ENCODE data around the gene FHAD1. TPM values are rescaled to one million over a fixed set of nuclear protein-coding genes. Genes with fewer than 3 reads are reported as not detected.
"Not testable (repeated sequence)": the region's sequence is repeated elsewhere in the genome, so short reads cannot be mapped to it uniquely, and the experiment has no call there.

The FHAD1 gene
- polyA plus RNA-seq, 1 donor, result 2.1 TPM

GRCh38 chr1:15420853-15421465 lies 173.9 kb downstream of the FHAD1 start:
- DNase-seq, result no peak

- no peak for DNase-seq
Observed at GRCh38 chr1:15422871-15423270, 175.8 kb downstream of the FHAD1 start.

DNA sequence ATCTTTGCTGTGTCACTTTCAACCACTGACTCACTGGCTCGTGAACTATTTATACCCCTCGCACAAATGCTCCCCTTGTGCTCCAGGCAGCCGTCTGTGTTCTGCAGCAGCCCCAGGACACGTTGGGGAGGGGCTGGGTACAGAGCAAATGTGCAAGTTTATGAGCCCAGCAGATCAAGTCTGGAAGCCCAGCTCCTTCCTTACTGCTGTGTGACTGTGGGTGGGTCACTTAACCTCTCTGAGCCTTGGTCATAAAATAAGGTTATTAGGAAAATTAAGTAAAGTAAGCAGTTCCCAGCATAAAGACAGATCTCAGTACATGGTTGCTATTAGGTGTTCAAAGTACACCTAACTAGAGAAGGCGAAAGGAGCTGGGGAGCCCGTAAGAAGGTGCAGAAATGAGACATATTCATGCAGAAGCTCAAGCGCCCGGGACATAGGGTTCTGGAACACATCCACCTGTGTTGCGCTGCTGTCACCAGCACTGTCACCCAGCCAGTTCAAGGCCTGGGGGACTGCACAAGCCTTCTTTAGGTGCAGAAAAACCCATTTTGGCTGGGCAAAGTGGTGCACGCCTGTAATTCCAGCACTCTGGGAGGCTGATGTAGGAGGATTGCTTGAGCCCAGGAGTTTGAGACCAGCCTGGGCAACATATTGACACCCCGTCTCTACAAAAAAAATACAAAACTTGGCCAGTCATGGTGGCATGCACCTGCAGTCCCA lies 176.5 kb downstream of the FHAD1 start:
- no peak for DNase-seq

DNA sequence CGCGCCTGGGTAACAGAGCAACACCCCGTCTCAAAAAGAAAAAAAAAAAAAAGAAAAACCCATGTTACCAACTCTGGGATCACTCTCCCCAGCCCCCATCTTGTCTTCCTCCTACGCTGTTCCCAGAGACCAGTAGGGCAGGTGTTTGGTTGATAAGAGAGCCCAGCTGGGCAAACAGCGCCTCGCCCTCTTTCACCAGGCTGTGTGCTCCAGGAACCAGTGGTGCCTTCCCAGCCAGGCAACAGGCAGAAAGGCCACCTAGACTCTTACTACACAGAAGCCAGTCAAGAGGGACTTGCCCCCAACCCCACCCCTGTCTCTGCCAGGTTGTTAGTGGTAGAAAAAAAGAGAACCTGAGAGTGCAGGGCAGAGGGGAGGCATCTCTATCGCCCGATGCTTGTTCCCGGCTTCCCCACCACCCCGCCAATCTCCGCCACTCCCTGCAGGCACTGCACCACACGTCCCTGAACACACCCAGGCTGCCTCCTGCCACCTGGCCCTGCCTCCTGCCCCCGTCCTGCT lies 177.2 kb downstream of the FHAD1 start:
- no peak for DNase-seq

DNA sequence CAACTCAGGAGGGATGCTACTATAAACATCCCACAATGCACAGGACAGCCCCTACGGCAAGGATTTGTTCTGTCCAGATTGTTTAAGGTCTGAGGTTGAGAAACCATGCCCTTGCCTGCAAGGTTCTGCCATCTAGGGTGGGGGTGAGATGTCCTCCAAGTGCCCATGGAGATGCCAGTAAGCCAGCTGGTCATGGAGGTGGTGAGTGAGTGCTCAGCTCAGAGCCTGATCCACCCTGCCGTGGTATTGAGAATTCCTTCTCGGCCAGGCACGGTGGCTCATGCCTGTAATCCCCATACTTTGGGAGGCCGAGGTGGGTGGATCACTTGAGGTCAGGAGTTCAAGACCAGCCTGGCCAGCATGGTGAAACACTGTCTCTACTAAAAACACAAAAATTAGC lies 178.0 kb downstream of the FHAD1 start:
- DNase-seq, result no peak

GRCh38 chr1:15425521-15425920 lies 178.5 kb downstream of the FHAD1 start:
- no peak for DNase-seq

- no peak for DNase-seq
Observed at GRCh38 chr1:15425958-15426357, 178.9 kb downstream of the FHAD1 start.

DNA sequence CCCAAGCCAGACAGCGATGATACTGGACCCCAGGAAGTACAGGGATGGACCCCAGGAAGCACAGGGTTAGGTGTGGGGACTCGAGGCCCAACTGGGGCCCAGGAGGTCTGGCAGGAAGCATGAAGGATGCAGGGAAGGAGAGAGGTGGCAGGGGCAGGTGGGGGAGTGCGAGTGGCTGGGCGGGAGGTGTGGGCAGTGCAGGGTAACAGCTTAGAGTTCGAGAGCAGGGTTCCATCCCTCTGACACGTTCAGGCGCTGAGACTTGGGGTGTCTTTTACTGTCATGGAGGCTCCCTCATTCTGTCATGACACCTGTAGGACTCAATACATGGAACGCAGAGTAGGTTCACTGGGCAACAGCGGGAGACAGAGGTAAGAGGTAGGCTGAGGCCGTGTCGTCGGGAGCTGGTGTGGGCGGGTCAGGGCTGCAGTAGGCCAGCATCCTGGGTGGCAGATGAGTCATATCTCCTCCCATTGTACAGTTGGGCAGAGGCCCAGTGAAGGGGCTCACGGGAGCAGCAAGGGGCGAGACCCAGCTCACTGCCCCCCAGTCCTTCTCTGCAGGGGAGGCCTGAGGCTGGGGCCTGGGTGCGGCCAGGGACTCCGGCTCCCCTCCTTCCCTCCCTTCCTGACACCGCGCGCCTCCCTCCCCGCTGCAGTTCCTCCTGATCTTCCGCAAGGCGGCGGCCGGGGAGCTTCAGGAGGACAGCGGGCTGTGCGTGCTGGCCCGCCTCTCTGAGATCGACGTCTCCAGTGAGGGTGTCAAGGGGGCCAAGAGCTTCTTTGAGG lies 179.7 kb downstream of the FHAD1 start:
- peak; percentile 39 for DNase-seq

- DNase-seq, result no peak
Observed at GRCh38 chr1:15427280-15427666, 180.2 kb downstream of the FHAD1 start.

DNA sequence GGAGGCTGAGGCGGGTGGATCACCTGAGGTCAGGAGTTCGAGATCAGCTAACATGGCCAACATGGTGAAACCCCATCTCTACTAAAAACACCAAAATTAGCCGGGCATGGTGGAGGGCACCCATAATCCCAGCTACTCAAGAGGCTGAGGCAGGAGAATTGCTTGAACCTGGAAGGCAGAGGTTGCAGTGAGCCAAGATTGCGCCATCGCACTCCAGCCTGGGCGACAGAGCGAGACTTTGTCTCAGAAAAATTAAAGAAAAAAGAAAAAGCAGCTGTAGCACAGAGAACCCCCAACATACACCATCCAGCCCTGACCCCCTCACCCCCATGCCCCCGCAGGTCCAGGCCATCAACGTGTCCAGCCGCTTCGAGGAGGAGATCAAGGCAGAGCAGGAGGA lies 181.2 kb downstream of the FHAD1 start:
- not testable (repeated sequence) for DNase-seq

- no peak for DNase-seq
Observed at GRCh38 chr1:15428815-15429435, 181.9 kb downstream of the FHAD1 start.

GRCh38 chr1:15429701-15430149 lies 182.7 kb downstream of the FHAD1 start:
- DNase-seq, result no peak

- DNase-seq, result peak; percentile 66
Observed at GRCh38 chr1:15430787-15431570, 184.0 kb downstream of the FHAD1 start.

DNA sequence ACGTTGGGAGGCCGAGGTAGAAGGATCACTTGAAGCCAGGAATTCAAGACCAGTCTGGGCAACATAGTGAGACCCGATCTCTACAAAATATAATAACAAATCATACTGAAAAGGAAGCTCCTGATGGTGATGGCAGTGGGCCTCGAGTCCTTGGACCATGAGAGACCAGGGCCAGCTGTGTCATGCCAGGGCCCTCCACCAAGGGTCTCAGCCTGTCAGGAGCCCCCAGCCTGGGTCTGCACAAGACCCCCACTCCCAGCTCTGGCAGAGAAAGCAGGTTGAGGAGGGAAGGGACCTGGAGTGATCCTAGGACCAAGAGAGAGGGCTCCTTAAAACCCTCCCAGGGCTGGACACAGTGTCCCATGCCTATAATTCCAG lies 184.5 kb downstream of the FHAD1 start:
- no peak for DNase-seq

DNA sequence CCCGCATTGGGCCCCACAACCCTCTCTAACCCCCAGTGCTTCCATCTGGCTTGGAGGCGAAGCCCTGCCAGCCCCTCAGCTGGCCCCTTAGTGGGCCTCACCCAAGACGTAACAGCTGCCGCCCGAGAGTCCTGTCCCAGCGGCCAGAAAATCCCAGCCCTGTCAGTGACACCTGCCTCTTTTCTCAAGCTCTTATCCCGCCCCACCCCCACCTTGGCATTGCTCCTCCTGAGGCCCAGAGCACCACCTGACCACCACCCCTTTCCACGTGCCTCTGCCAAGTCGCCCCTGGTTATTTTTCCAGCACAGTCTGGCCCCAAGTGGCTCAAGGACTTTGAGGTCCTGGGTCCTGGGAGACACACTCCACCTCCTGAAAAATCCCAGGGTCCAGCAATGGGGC lies 185.3 kb downstream of the FHAD1 start:
- no peak for DNase-seq

DNA sequence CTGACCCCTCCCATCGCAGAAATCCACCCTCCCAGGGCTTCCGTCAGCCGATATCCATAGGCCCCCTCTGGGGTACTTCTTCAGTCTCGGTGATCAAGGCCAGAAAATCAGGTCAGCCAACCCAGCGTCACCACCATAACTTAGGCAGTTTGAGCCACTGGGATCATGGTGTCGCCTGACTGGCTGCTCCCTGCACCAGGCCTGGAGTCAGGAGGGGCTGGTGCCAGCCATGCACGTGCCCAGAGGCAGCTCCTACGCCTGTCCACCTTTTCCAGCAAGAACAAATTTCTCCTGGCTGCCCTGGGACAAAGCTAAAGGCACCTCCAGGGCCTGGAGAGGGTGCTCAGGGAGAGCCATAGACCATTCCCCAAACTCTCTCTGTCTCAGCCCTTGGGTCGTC lies 186.4 kb downstream of the FHAD1 start:
- DNase-seq, result no peak

DNA sequence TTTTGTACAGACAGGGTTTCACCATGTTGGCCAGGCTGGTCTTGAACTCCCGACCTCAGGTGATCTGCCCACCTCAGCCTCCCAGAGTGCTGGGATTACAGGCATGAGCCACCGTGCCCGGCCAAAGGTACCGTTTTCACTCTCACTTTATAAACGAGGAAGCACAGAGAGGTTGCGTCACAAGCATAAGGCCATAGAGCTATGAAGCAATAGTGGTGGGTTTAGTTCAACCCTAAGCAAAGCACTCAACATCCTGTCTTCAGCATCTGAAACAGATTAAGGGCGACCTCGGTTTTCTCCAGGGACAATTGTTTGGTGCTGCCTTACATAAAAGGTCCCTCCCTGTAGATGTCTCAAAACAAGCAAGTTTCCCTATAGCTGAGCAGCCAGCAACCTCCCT lies 187.7 kb downstream of the FHAD1 start:
- not testable (repeated sequence) for DNase-seq

DNA sequence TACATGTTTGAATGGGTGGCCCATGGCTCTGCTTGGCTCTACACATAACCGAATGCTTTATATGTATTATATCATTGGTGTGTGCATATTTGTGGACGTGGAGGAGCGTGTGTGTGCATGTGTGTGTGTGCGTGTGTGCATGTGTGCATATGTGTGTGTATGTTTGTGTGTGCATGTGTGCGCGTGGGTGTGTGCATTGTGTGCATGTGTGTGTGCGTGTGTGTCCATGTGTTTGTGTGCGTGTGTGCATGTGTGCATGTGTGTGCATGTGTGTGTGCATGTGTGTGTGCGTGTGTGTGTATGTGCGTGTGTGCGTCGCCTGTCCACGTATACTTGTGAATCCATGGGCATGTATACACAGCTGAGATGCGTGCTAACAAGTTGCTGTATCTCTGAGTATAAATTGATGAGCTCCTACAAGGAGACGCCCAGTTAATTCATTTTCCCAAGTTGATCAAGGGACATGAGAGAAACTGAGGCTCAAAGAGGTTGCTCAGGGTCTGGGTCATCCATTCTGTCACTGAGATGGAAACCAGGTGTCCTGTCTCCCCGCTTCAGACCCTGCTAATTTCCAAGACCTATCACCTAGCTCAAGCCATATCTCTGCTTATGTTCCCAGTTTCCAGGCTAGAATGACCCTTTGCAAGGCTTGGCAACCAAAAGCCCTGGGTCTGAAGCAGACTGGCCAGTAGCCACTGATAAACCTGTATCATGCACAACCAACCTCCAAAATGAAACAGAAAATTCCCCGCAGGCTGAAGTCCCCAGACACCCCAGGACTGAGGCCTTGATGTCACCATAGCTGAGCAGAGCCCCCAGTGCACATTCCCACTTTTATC lies 188.4 kb downstream of the FHAD1 start:
- DNase-seq, result no peak

DNA sequence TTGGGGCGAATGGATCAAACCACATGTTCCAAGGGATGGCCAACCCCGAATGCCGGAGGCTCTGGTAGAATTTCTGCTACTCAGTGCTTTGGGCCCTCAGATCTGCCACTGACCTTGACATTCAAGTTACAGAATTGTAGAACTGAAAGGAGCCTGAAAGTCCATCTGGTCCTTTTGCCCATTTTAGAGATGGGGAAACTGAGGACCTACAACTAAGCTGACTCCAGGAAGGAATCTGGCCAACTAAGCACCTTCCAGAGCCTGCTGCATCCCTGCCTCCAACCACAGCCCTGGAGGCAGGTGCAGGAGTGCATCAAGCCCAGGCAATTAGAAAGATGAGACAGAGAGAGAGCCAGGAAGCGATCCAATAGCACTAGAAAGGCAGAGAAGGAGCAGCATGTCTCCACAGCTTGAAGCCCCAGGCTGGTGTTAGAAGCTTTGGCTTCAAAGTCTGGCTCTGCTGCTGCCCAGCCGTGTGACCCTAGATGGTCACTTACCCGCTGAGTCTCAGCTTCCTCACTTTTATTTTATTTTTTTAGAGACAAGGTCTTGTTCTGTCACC lies 189.9 kb downstream of the FHAD1 start:
- DNase-seq, result no peak

- no peak for DNase-seq
Observed at GRCh38 chr1:15439325-15439724, 192.3 kb downstream of the FHAD1 start.

DNA sequence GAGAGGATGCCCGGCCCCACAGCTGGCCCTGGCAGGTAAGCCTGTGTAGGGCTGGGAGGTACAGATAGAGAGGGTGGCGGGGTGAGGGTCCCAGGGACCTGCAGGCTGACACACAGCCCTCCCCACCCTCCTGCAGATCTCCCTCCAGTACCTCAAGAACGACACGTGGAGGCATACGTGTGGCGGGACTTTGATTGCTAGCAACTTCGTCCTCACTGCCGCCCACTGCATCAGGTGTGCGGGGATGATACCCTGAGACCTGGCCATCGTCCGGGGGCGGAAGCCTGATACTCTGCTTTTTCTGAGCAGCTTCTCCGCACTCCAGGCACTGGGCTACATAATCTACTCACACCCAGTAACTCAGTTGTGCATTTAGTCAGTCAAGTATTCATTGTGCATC lies 193.3 kb downstream of the FHAD1 start:
- DNase-seq, result no peak

Measured in hindlimb muscle (tissue), 1 donor.